GM19238 (cell line): ENCODE results near the gene GNAS.
A peak's percentile ranks its signal among the peaks of the same experiment; 100 is the strongest.
"Not testable (repeated sequence)": the region's sequence is repeated elsewhere in the genome, so short reads cannot be mapped to it uniquely, and the experiment has no call there.

Source experiments
- DNase-seq: peaks from one replicate; pipeline ENCODE4 v3.0.0; 2011; ENCODE audit warnings: low spot score; ENCODE audit not compliant: insufficient read length

The GNAS gene

DNA sequence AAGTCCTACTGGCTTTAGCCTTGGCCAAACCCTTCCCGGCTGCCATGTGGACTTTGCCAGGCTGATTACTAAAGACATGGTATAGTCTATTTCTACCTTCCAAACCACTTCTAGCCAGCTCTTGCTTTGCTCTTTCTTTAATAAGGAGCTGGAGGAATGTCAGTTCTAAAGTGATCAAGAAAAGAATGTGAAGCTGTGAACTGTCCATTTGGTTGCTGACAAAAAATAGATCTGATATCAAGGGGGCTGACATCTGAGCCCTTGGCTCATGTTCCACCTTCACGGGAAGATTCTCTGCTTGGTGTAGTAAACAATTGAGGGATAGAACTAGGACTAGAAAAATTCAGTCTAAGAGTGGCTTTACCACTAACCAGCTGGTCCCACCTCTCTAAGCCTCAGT lies 24.4 kb upstream of the GNAS start:
- no peak for DNase-seq

- DNase-seq: not testable (repeated sequence)
These were observed 23.7 kb upstream of the GNAS start for GRCh38 chr20:58828804-58829203.

DNA sequence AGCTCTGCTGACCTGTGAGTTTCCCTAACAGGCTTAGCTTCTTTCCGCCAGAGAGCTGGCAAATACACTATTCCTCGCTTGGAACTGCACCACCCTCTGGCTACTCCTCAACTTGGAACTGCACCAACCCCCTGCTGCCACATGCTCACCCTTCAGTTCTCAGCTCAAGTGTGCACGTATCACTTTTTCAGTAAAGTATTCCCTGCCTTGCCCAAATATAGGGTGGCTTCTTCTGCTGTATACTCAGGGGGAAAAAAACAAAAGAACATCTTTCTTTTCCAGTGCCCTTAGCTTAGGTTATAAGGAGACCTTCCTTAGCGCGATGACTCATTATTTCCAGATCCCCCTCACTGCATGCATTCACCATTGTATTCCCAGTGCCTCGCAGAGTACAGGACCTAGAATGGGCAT lies 23.0 kb upstream of the GNAS start:
- DNase-seq: no peak

DNA sequence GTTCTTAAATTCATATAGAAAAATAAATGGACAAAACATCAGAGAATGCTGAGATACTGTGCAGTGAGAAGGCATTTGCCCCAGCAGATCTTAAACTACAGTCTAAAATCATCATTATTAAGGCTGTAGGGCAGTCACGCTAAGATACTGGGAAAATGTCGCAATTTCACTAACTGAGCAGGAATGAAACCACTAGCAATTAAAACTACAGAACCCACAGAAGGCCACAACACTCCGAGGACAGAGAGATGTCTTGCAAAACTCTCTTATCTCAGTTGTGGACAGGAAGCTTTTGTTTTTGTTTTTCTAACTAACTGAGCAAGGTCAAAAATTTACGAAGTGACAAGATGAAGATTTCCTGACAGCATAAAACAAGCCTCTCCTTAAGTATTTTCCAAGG lies 20.1 kb upstream of the GNAS start:
- DNase-seq: no peak

GRCh38 chr20:58833921-58834320 lies 18.6 kb upstream of the GNAS start:
- DNase-seq: no peak

GRCh38 chr20:58835231-58835630 lies 17.3 kb upstream of the GNAS start:
- no peak for DNase-seq

DNA sequence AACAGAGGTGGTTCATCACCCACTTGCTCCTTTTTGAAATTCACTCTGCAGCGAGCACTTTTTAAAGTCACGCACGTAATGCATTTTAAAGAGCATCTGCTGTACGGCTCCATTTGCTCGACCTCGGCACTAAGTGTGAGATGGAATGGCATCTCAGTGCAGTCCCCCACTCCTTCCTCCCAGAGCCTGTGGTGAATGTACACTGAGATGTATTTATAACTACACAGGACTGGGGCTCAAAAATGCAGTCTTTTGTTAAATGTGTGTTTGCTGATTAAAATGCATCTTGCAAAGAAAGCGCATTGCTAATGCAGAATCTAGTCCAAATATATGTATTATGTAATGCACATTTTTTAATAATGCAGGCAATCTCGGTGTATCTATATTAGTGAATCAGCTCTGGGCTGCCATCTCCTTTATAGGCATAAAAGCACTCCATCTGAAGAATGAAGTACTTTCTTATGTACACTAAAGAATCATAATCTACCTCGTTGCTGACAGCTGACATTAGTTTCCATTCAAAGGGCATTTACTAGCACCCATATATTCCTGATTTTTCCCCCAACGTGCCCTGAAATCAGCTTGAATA lies 15.8 kb upstream of the GNAS start:
- DNase-seq: no peak

GRCh38 chr20:58837717-58838116 lies 14.8 kb upstream of the GNAS start:
- no peak for DNase-seq

DNA sequence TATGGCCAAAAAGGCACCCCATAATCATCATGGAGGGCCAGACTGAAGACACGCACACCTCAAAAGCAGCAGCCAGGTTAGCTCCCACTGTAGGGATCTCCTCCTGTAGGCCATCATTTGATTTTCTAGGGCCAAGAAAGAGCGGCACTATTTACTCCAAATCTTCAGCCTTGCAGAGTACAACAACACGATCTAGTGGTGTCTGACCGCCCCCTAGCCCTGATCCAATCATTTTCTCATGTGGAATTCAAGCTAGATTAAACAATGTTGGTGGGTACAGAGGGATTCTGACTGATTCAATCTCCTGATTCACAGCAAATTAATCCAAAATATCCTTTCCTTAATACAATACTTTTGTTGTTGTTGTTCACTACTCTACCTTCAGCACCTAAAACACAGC lies 14.3 kb upstream of the GNAS start:
- no peak for DNase-seq

GRCh38 chr20:58839474-58839874 lies 13.0 kb upstream of the GNAS start:
- no peak for DNase-seq

DNA sequence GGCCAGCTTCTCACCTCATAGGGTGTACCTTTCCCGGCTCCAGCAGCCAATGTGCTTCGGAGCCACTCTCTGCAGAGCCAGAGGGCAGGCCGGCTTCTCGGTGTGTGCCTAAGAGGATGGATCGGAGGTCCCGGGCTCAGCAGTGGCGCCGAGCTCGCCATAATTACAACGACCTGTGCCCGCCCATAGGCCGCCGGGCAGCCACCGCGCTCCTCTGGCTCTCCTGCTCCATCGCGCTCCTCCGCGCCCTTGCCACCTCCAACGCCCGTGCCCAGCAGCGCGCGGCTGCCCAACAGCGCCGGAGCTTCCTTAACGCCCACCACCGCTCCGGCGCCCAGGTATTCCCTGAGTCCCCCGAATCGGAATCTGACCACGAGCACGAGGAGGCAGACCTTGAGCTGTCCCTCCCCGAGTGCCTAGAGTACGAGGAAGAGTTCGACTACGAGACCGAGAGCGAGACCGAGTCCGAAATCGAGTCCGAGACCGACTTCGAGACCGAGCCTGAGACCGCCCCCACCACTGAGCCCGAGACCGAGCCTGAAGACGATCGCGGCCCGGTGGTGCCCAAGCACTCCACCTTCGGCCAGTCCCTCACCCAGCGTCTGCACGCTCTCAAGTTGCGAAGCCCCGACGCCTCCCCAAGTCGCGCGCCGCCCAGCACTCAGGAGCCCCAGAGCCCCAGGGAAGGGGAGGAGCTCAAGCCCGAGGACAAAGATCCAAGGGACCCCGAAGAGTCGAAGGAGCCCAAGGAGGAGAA lies 12.3 kb upstream of the GNAS start:
- DNase-seq: no peak

- DNase-seq: no peak
These were observed 11.5 kb upstream of the GNAS start for GRCh38 chr20:58840816-58841538.

- no peak for DNase-seq
These were observed 10.8 kb upstream of the GNAS start for GRCh38 chr20:58841539-58842264.

DNA sequence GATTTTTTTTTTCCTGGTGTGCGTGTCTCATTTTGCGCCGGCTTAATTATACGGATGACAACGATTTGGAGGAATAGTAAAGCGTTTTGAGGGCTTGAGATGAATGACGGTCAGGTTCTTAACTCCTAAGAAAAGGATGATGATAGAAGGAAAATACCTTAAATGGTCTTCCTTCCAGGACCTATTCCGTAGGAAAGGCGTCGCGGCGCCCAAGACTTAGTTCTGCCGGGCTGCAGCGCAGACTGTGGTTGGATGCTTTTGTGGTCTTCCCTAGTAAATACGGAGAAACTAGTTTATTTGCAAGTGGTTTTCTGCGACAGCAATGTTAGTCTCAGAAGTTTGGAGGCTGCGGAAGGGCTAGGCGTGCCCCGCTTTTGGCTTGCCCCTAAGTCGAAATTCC lies 10.2 kb upstream of the GNAS start:
- DNase-seq: no peak

DNA sequence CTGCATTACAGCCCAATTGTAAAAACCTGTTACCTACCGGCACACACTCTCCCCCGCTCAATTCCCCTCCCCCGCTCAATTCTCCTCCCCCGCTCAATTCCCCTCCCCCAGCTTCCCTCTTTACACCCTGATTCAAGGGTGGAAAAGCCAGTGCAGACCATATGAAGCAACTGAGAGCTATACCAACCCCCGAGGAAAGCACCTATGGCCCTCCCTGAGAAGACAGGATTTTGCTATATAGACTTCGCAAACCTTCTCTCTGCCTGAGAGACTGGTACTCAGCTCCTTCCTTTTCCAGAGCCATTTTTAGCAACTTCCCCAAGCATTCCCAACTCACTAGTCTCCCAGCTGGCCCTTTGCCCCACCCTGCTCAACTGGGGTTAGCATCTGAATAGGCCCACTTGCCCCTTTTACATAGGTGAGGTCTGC lies 9.4 kb upstream of the GNAS start:
- DNase-seq: no peak

DNA sequence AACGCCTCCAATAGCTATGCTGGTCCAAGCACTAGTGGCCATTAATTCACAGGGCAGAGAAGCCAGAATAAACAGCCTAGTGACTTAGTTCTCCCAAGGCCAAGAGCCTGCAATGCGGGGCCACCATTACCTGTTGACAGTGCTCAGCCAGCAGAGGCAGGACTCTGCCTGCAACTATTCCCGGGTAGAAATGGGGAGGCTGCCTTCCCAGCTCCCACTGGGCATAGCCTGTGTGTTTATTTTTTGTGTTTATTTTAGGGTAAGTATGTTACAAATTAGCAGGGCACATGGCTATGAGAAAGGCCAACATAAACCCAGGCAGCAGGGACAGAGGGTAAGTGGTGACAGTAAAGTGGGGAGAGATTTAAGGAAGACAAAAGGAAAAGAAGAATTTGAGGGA lies 6.8 kb upstream of the GNAS start:
- DNase-seq: no peak

GRCh38 chr20:58847463-58847862 lies 5.1 kb upstream of the GNAS start:
- no peak for DNase-seq

DNA sequence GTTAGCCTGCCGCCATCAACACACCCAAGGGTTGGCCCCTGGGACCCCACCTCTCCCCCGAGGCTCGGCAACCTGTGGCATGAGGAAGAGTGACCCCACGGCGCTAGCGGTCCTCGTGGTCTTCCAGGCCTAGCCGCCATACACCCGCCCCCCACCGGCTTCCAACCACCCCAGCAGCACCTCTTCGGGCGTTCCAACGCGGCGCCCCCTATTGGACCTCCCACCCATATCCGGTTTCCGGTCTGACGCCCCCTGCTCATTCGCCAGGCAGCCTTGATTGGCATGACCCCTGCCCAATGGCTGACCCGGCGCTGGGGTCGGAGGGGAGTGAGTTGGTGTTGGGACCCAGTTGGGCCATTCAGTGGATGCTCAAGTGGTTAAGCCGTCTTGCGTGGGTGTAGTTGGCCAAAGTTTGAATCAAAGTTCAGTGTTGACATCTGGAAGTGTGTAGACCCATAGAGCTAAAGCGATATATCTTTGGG lies 1.8 kb upstream of the GNAS start, which contains the start of gene GNAS-AS1:
Gene GNAS-AS1 (minus strand): TSS at position 210 of the 482 bp plus-strand sequence.
- DNase-seq: peak; percentile 90

DNA sequence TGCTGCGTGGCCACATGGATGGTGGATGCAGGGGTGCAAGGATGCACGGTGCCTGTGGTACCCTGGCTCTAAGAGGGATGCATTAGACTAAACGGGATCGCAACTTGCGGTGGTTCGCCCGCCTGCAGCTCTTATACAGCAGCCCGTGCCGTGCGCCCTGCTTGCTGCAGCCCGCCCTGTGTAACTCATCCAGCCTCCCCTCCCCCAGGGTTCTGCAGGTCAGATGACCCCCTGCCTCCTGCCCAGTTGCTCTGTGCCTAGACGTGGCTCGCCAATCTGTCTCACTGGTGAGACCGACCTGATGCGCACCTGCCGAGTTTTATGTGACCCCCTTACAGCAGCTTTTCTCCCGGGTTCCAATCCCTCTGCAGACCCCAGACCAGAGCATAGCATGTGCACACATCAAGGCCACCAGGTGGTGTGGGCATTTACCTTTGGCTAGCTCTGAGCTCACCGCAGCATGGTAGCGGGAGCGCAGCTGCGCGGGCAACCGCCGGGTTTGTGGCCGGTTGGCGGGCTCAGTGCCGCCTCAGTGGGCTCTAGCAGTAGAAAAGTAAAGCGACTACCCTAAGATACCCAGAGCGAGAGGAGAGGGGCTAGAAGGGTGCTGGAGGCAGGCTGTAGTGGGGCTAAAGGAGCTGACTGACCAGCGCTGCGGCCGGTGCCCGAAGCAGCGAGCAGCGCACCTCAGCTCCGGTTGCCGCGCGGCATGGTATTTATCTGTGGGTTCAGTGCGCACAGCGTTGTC lies 1.1 kb upstream of the GNAS start:
- DNase-seq: no peak

GRCh38 chr20:58851969-58852458 lies 502 bp upstream of the GNAS start:
- DNase-seq: no peak

- DNase-seq: no peak
These were observed 950 bp downstream of the GNAS start for GRCh38 chr20:58853466-58853865.
